ENCODE results near the gene TRPC4AP. TPM values are rescaled to one million over a fixed set of nuclear protein-coding genes. Genes with fewer than 3 reads are reported as not detected.

TRPC4AP gene
- total RNA-seq, 1 experiment from 2014 or later: 64.8 TPM

GRCh38 chr20:35002426-35003210 lies 90.0 kb downstream of the TRPC4AP start:
- no peak for DNase-seq (ENCODE audit: low read depth)

GRCh38 chr20:35001596-35002362 lies 90.8 kb downstream of the TRPC4AP start:
- DNase-seq (ENCODE audit: low read depth): no peak

GRCh38 chr20:35000922-35001595 lies 91.5 kb downstream of the TRPC4AP start:
- no peak for DNase-seq (ENCODE audit: low read depth)

GRCh38 chr20:35000311-35000921 lies 92.2 kb downstream of the TRPC4AP start:
- DNase-seq (ENCODE audit: low read depth): no peak

- DNase-seq (ENCODE audit: low read depth): no peak
Measured at GRCh38 chr20:34999782-35000181, 92.8 kb downstream of the TRPC4AP start.

- no peak for DNase-seq (ENCODE audit: low read depth)
Measured at GRCh38 chr20:34999021-34999451, 93.6 kb downstream of the TRPC4AP start.

- no peak for DNase-seq (ENCODE audit: low read depth)
Measured at GRCh38 chr20:34998331-34998950, 94.2 kb downstream of the TRPC4AP start.

GRCh38 chr20:34997774-34998173 lies 94.8 kb downstream of the TRPC4AP start:
- no peak for DNase-seq (ENCODE audit: low read depth)

- DNase-seq (ENCODE audit: low read depth): no peak
Measured at GRCh38 chr20:34997131-34997561, 95.5 kb downstream of the TRPC4AP start.

- DNase-seq (ENCODE audit: low read depth): no peak
Measured at GRCh38 chr20:34996243-34997028, 96.2 kb downstream of the TRPC4AP start.

GRCh38 chr20:34995696-34996095 lies 96.9 kb downstream of the TRPC4AP start:
- no peak for DNase-seq (ENCODE audit: low read depth)

GRCh38 chr20:34995192-34995591 lies 97.4 kb downstream of the TRPC4AP start:
- no peak for DNase-seq (ENCODE audit: low read depth)

- no peak for DNase-seq (ENCODE audit: low read depth)
Measured at GRCh38 chr20:34994509-34995131, 98.0 kb downstream of the TRPC4AP start.

GRCh38 chr20:34993941-34994508 lies 98.6 kb downstream of the TRPC4AP start:
- DNase-seq (ENCODE audit: low read depth): no peak

GRCh38 chr20:34992751-34993417 lies 99.7 kb downstream of the TRPC4AP start:
- DNase-seq (ENCODE audit: low read depth): no peak

GRCh38 chr20:34990661-34991214 lies 101.9 kb downstream of the TRPC4AP start:
- DNase-seq (ENCODE audit: low read depth): no peak

GRCh38 chr20:34990231-34990630 lies 102.4 kb downstream of the TRPC4AP start:
- no peak for DNase-seq (ENCODE audit: low read depth)

GRCh38 chr20:34989670-34990069 lies 102.9 kb downstream of the TRPC4AP start:
- DNase-seq (ENCODE audit: low read depth): no peak

GRCh38 chr20:34989118-34989517 lies 103.5 kb downstream of the TRPC4AP start:
- DNase-seq (ENCODE audit: low read depth): no peak

Data from LHCN-M2 (cell line).